ENCODE data around the gene BARX2.

DNA sequence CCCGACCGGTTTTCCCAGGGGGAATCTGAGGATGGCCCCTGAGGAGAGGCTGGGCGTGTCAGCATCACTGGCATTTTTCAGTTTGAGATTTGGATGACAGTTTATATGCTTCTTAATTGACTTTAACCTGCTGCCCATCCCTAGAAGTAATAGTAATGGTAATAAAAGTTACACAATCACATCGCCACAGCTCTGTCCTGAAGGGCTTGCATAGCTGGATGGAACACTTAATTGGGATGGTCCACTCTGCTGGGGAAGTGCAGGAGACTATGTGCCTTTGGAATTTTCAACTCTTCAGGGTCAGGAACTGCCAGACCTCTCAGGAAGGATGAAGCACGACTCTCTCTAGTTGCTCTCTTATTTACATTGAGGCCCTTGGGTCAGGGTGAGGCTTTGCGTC, 16.2 kb downstream of the BARX2 start:
- no peak for TF ChIP-seq GATA2 (IDR thresholded peaks at IDR 0.05; ENCODE audit: low read depth, low read length)
- no peak for TF ChIP-seq GATA3 (IDR thresholded peaks at IDR 0.05; ENCODE audit: low read depth, low read length)

Data from SH-SY5Y (cell line).